ENCODE measurements around the gene ZNF628. TPM values are rescaled to one million over a fixed set of nuclear protein-coding genes. Genes with fewer than 3 reads are reported as not detected.

ZNF628 gene
- total RNA-seq, 1 experiment from 2014 or later, result 21.7 TPM

GRCh38 chr19:55484593-55485438 lies 8.4 kb downstream of the ZNF628 start, which contains the start of gene NAT14:
NAT14 (plus strand) TSS chr19:55485188; CDS start chr19:55485709, 521 bp downstream.
- in situ Hi-C loops (cut with HindIII; ENCODE audit: low pct_unique_long_range_greater_than_20kb, low sequenced_read_pairs) (no loop called here), intact Hi-C loops (cut with micrococcal nuclease; ENCODE audit: unreplicated experiment) (no loop called here)
- TF ChIP-seq SIN3A (IDR thresholded peaks at IDR 0.05; ENCODE audit: borderline replicate concordance, insufficient read depth, low read depth, low read length) (0 out of 2 replicates have a peak, but pooled peaks have one; percentile 3), CTCF (IDR thresholded peaks at IDR 0.05) (no peak), TCF7L2 (IDR thresholded peaks at IDR 0.05; ENCODE audit: low read depth, low read length) (no peak), POLR2AphosphoS5 (IDR thresholded peaks at IDR 0.05; ENCODE audit: low read depth, low read length) (peak; percentile 62)
- TF ChIP-seq, protein P1, sequence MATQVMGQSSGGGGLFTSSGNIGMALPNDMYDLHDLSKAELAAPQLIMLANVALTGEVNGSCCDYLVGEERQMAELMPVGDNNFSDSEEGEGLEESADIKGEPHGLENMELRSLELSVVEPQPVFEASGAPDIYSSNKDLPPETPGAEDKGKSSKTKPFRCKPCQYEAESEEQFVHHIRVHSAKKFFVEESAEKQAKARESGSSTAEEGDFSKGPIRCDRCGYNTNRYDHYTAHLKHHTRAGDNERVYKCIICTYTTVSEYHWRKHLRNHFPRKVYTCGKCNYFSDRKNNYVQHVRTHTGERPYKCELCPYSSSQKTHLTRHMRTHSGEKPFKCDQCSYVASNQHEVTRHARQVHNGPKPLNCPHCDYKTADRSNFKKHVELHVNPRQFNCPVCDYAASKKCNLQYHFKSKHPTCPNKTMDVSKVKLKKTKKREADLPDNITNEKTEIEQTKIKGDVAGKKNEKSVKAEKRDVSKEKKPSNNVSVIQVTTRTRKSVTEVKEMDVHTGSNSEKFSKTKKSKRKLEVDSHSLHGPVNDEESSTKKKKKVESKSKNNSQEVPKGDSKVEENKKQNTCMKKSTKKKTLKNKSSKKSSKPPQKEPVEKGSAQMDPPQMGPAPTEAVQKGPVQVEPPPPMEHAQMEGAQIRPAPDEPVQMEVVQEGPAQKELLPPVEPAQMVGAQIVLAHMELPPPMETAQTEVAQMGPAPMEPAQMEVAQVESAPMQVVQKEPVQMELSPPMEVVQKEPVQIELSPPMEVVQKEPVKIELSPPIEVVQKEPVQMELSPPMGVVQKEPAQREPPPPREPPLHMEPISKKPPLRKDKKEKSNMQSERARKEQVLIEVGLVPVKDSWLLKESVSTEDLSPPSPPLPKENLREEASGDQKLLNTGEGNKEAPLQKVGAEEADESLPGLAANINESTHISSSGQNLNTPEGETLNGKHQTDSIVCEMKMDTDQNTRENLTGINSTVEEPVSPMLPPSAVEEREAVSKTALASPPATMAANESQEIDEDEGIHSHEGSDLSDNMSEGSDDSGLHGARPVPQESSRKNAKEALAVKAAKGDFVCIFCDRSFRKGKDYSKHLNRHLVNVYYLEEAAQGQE (IDR thresholded peaks at IDR 0.05; ENCODE audit: insufficient read depth in 1 of 2, low read depth in 2 of 2, low read length in 1 of 2), result no peak
- no peak for DNase-seq (ENCODE audit: low read depth, low spot score)
- Histone ChIP-seq H3K27me3 (ENCODE audit: control insufficient read depth, insufficient read depth, low read length) (no peaks in the 10 kb centered on the region), H3K9me3 (ENCODE audit: control insufficient read depth, insufficient read depth, low read depth, low read length) (no peaks in the 10 kb centered on the region), H3K4me1 (ENCODE audit: control insufficient read depth, insufficient read depth, low read length) (peaks cover 57% of the 10 kb centered on the region), H3K36me3 (ENCODE audit: control insufficient read depth, insufficient read depth, low read length) (peaks cover 3% of the 10 kb centered on the region; the same call in 1 of the 2 replicates), H3K4me3 (ENCODE audit: low read depth in 2 of 2, low read length in 2 of 2) (peak within 1 kb of the TSS; percentile 67 to 78), H3K27ac (ENCODE audit: low read length) (peak within 1 kb of the TSS; percentile 94)
- ChIA-PET CTCF (interaction anchor here (0.6 to 1.1 kb wide), 3 partner anchors 11 to 867 kb away, joined by 3 read pairs; no protein-coding TSS in a partner anchor), POLR2A (interaction anchor here (0.5 to 1.1 kb wide), 3 partner anchors 8 to 114 kb away, joined by 3 to 4 read pairs (median 4); partner anchors contain the start of genes FIZ1 and ZNF628)
- ATAC-seq, result peak; percentile 64
- BruUV-seq (replicated peaks), result TSS peak; percentile 87

GRCh38 chr19:55485439-55486011 lies 9.1 kb downstream of the ZNF628 start:
- CTCF ChIA-PET, result interaction anchor here (0.6 to 1.1 kb wide), 3 partner anchors 12 to 233 kb away, joined by 3 to 6 read pairs (median 3); no protein-coding TSS in a partner anchor
- ATAC-seq (0 out of 2 replicates have a peak, but pooled peaks have one; percentile 0), DNase-seq (ENCODE audit: low read depth, low spot score) (no peak)
- TF ChIP-seq TCF7L2 (IDR thresholded peaks at IDR 0.05; ENCODE audit: low read depth, low read length) (no peak), POLR2AphosphoS5 (IDR thresholded peaks at IDR 0.05; ENCODE audit: low read depth, low read length) (no peak), SIN3A (IDR thresholded peaks at IDR 0.05; ENCODE audit: borderline replicate concordance, insufficient read depth, low read depth, low read length) (no peak), CTCF (IDR thresholded peaks at IDR 0.05) (no peak)
- TF ChIP-seq, protein P1 (IDR thresholded peaks at IDR 0.05; ENCODE audit: insufficient read depth in 1 of 2, low read depth in 2 of 2, low read length in 1 of 2), result no peak
- Histone ChIP-seq H3K4me3 (ENCODE audit: low read depth in 2 of 2, low read length in 2 of 2) (peak overlapping the region; percentile 67 to 78), H3K27me3 (ENCODE audit: control insufficient read depth, insufficient read depth, low read length) (no peaks in the 10 kb centered on the region), H3K27ac (ENCODE audit: low read length) (peak overlapping the region; percentile 94), H3K4me1 (ENCODE audit: control insufficient read depth, insufficient read depth, low read length) (peaks cover 57% of the 10 kb centered on the region), H3K36me3 (ENCODE audit: control insufficient read depth, insufficient read depth, low read length) (peaks cover 3% of the 10 kb centered on the region; the same call in 1 of the 2 replicates), H3K9me3 (ENCODE audit: control insufficient read depth, insufficient read depth, low read depth, low read length) (no peaks in the 10 kb centered on the region)
- in situ Hi-C loops (cut with HindIII; ENCODE audit: low pct_unique_long_range_greater_than_20kb, low sequenced_read_pairs) (no loop called here), intact Hi-C loops (cut with micrococcal nuclease; ENCODE audit: unreplicated experiment) (no loop called here)
- POLR2A ChIA-PET, result interaction anchor here (0.5 to 1.1 kb wide), 3 partner anchors 9 to 113 kb away, joined by 3 to 4 read pairs (median 4); partner anchors contain the start of genes FIZ1 and ZNF628
- BruUV-seq (replicated peaks), result TSS peak; percentile 78
